H1 (cell line): Measurements from ENCODE around the gene MARK3. TPM values are rescaled to one million over a fixed set of nuclear protein-coding genes. Genes with fewer than 3 reads are reported as not detected.

Experiments used
- CTCF ChIA-PET: fragments of 300-600 bp; sonication (Branson Sonifier 250); formaldehyde crosslinking; loops from one replicate; lab custom pipeline; 2021; ENCODE audit not compliant: partially characterized antibody; lab: Charles Lee
- POLR2A ChIA-PET: fragments of 300-600 bp; sonication (Branson Sonifier 250); formaldehyde crosslinking; loops from one replicate; lab custom pipeline; 2021; ENCODE audit warnings: inconsistent platforms; ENCODE audit not compliant: partially characterized antibody; lab: Charles Lee
- DNase-seq, 2 experiments: peaks; one replicate each; pipeline versions ENCODE4 v3.0.0 to v3.0.0-alpha.2; 2010 to 2022; ENCODE audit warnings: low spot score in 2 of 2, low read depth in 1 of 2, mixed read lengths in 1 of 2
- FAIRE-seq: peaks from 2 replicates; lab custom pipeline; 2011; peaks lifted over from hg19 to GRCh38; lab: Jason Lieb, UNC
- H2AFZ ChIP-seq: 2 replicates; pipeline ENCODE4 v1.8.1; 2012; ENCODE audit warnings: low read length, inconsistent platforms
- H2AK5ac ChIP-seq: 2 replicates; pipeline ENCODE4 v1.6.1; 2013; ENCODE audit warnings: low read depth, low read length
- H2BK120ac ChIP-seq: replicated peaks from 2 replicates; pipeline ENCODE3; 2013; ENCODE audit warnings: low read depth, low read length, inconsistent platforms
- H2BK12ac ChIP-seq: 2 replicates; pipeline ENCODE4 v1.6.1; 2013; ENCODE audit warnings: low read depth, low read length
- H2BK15ac ChIP-seq: 2 replicates; pipeline ENCODE4 v1.6.1; 2013; ENCODE audit warnings: low read length
- H2BK20ac ChIP-seq: 2 replicates; pipeline ENCODE4 v1.6.1; 2013; ENCODE audit warnings: low read length
- H2BK5ac ChIP-seq: 2 replicates; pipeline ENCODE4 v1.6.1; 2013; ENCODE audit warnings: low read depth, low read length
- H3K14ac ChIP-seq: 2 replicates; pipeline ENCODE4 v1.6.1; 2013; ENCODE audit warnings: inconsistent platforms; ENCODE audit not compliant: insufficient read length
- H3K18ac ChIP-seq: 2 replicates; pipeline ENCODE4 v1.6.1; 2013; ENCODE audit warnings: low read length; ENCODE audit errors: extremely low read depth
- H3K23ac ChIP-seq: 2 replicates; pipeline ENCODE4 v1.6.1; 2013; ENCODE audit warnings: inconsistent platforms; ENCODE audit not compliant: insufficient read length
- H3K23me2 ChIP-seq: 2 replicates; pipeline ENCODE4 v1.6.1; 2013; ENCODE audit warnings: low read depth, low read length
- H3K27ac ChIP-seq: 2 replicates; pipeline ENCODE4 v1.6.1; 2011; ENCODE audit warnings: low read depth, low read length, inconsistent platforms
- H3K27me3 ChIP-seq, 4 experiments: replicated peaks in 1 of 4; 1 replicate in 1 of 4; 2 replicates in 3 of 4; pipeline versions ENCODE4 v1.6.1 to v1.8.1; 2011 to 2013; ENCODE audit warnings: low read length in 3 of 4, mild to moderate bottlenecking in 3 of 4, inconsistent platforms in 2 of 4, mixed read lengths in 2 of 4, moderate library complexity in 1 of 4; ENCODE audit not compliant: control insufficient read depth in 3 of 4, insufficient read depth in 3 of 4; ENCODE audit errors: extremely low read depth in 1 of 4
- H3K36me3 ChIP-seq, 4 experiments: 2 replicates each; pipeline versions ENCODE4 v1.6.1 to v1.8.1; 2011 to 2013; ENCODE audit warnings: mild to moderate bottlenecking in 4 of 4, low read length in 3 of 4, moderate library complexity in 2 of 4, control low read depth in 1 of 4, inconsistent platforms in 1 of 4; ENCODE audit not compliant: insufficient read depth in 4 of 4, control insufficient read depth in 2 of 4
- H3K4ac ChIP-seq: replicated peaks from 2 replicates; pipeline ENCODE3; 2013; ENCODE audit warnings: low read length, low read depth, mixed read lengths, inconsistent platforms; ENCODE audit not compliant: insufficient read length
- H3K4me1 ChIP-seq, 4 experiments: replicated peaks in 1 of 4; 1 replicate in 1 of 4; 2 replicates in 3 of 4; pipeline versions ENCODE4 v1.6.1 to v1.8.1; 2011 to 2013; ENCODE audit warnings: low read length in 3 of 4, inconsistent platforms in 2 of 4, mixed read lengths in 1 of 4; ENCODE audit not compliant: insufficient read depth in 4 of 4, control insufficient read depth in 3 of 4
- H3K4me2 ChIP-seq, 2 experiments: 2 replicates each; pipeline versions ENCODE4 v1.6.1 to v1.8.1; 2011 to 2013; ENCODE audit warnings: low read depth in 2 of 2, low read length in 2 of 2, control low read depth in 1 of 2, inconsistent platforms in 1 of 2, mild to moderate bottlenecking in 1 of 2; ENCODE audit not compliant: insufficient read depth in 1 of 2
- H3K4me3 ChIP-seq, 4 experiments: fragments of 200-600, 300-600 bp in 1 of 4; sonication (generic), shearing (Covaris generic), sonication (Bioruptor Twin) in 1 of 4; 2 replicates each; pipeline versions ENCODE4 v1.5.1 to v1.8.1; 2011 to 2016; ENCODE audit warnings: low read length in 4 of 4, low read depth in 3 of 4, control low read depth in 2 of 4, inconsistent platforms in 2 of 4, mild to moderate bottlenecking in 2 of 4, mixed read lengths in 1 of 4, moderate library complexity in 1 of 4; ENCODE audit not compliant: insufficient read depth in 2 of 4; ENCODE audit errors: extremely low read depth in 1 of 4
- H3K56ac ChIP-seq: replicated peaks from 2 replicates; pipeline ENCODE3; 2013; ENCODE audit warnings: low read depth, mild to moderate bottlenecking, mixed read lengths, low read length, inconsistent platforms; ENCODE audit not compliant: insufficient read length
- H3K79me1 ChIP-seq: 2 replicates; pipeline ENCODE4 v1.6.1; 2013; ENCODE audit warnings: low read depth, low read length, control low read depth
- H3K79me2 ChIP-seq, 2 experiments: 2 replicates each; pipeline versions ENCODE4 v1.6.1 to v1.8.1; 2012 to 2013; ENCODE audit warnings: low read length in 2 of 2, mild to moderate bottlenecking in 2 of 2, inconsistent platforms in 1 of 2; ENCODE audit not compliant: insufficient read depth in 2 of 2, control insufficient read depth in 1 of 2
- H3K9ac ChIP-seq, 4 experiments: replicated peaks in 1 of 4; 1 replicate in 1 of 4; 2 replicates in 3 of 4; pipeline versions ENCODE4 v1.6.1 to v1.8.1; 2011 to 2013; ENCODE audit warnings: low read depth in 3 of 4, low read length in 3 of 4, control low read depth in 2 of 4, mild to moderate bottlenecking in 2 of 4, moderate library complexity in 2 of 4, inconsistent platforms in 1 of 4; ENCODE audit errors: extremely low read depth in 1 of 4
- H3K9me3 ChIP-seq, 2 experiments: 2 replicates each; pipeline versions ENCODE4 v1.6.1 to v1.8.1; 2012 to 2013; ENCODE audit warnings: mild to moderate bottlenecking in 2 of 2, moderate library complexity in 2 of 2, control low read depth in 1 of 2, inconsistent platforms in 1 of 2, low read depth in 1 of 2, low read length in 1 of 2, mixed read lengths in 1 of 2; ENCODE audit not compliant: insufficient read depth in 2 of 2
- H4K20me1 ChIP-seq, 2 experiments: replicated peaks in 1 of 2; 2 replicates each; pipeline versions ENCODE3 to v1.8.1; 2011 to 2013; ENCODE audit warnings: inconsistent platforms in 2 of 2, low read length in 2 of 2, mild to moderate bottlenecking in 1 of 2; ENCODE audit not compliant: insufficient read depth in 2 of 2, control insufficient read depth in 1 of 2
- H4K5ac ChIP-seq: 2 replicates; pipeline ENCODE4 v1.6.1; 2013; ENCODE audit warnings: low read length, low read depth, mixed read lengths, inconsistent platforms; ENCODE audit not compliant: insufficient read length
- H4K8ac ChIP-seq: 2 replicates; pipeline ENCODE4 v1.8.0; 2013; ENCODE audit warnings: mild to moderate bottlenecking, moderate library complexity, low read length, inconsistent platforms; ENCODE audit not compliant: insufficient read depth; ENCODE audit errors: extremely low read depth
- H4K91ac ChIP-seq: replicated peaks from 2 replicates; pipeline ENCODE3; 2013; ENCODE audit warnings: low read length, mixed read lengths, inconsistent platforms; ENCODE audit not compliant: insufficient read length
- CBX5 ChIP-seq: fragments of 300-800, 300-1000 bp; sonication (generic); IDR thresholded peaks from 2 replicates; pipeline ENCODE4 v1.7.1; 2016; ENCODE audit warnings: antibody characterized with exemption, low read length, low read depth
- EZH2 ChIP-seq: fragments of 200-600 bp; sonication (generic); IDR thresholded peaks from 2 replicates; pipeline ENCODE4 v1.7.1; 2012; ENCODE audit warnings: low read depth, mild to moderate bottlenecking, moderate library complexity, low read length, inconsistent platforms; ENCODE audit not compliant: severe bottlenecking
- KDM5A ChIP-seq: fragments of 200-600 bp; IDR thresholded peaks from 2 replicates; pipeline ENCODE4 v1.7.1; 2012; ENCODE audit warnings: mild to moderate bottlenecking, low read length, inconsistent platforms, mixed read lengths
- PHF8 ChIP-seq: fragments of 200-600 bp; sonication (generic); conservative IDR thresholded peaks from 2 replicates; pipeline ENCODE4 v1.7.1; 2012; ENCODE audit warnings: low read depth, mild to moderate bottlenecking, inconsistent platforms, low read length, moderate library complexity
- POLR2AphosphoS5 ChIP-seq: IDR thresholded peaks from 2 replicates; pipeline ENCODE4 v1.6.1; 2011; ENCODE audit warnings: low read depth, low read length
- TBP ChIP-seq: IDR thresholded peaks from 2 replicates; pipeline ENCODE4 v1.6.1; 2011; ENCODE audit warnings: low read depth, low read length, improper control_type of control experiment
- ZNF274 ChIP-seq: IDR thresholded peaks from 2 replicates; pipeline ENCODE4 v1.7.0; 2012; ENCODE audit warnings: low read length, borderline replicate concordance; ENCODE audit errors: extremely low read depth
- WGBS, 2 experiments: shearing (Covaris generic) in 1 of 2; methylation state at CpG; one replicate each; pipeline versions ENCODE4 v1.1.6 to v1.1.7; 2013 to 2015; ENCODE audit warnings: low lambda C conversion rate in 2 of 2, mixed read lengths in 2 of 2, inconsistent platforms in 1 of 2, low coverage in 1 of 2, missing lambda C conversion rate in 1 of 2; ENCODE audit not compliant: insufficient replicate concordance in 2 of 2, insufficient coverage in 1 of 2, insufficient read length in 1 of 2; ENCODE audit errors: extremely low coverage in 1 of 2, missing lambda C conversion rate in 1 of 2; 5-methylcytosine and 5-hydroxymethylcytosine counted together
- polyA plus RNA-seq, 7 experiments: library from polyadenylated mRNA; depleted of rRNA in 3 of 7; stranded (reverse) in 5 of 7; unstranded in 2 of 7; fragments of >200 nt in 5 of 7; fragments of 200-250 nt in 2 of 7; gene quantifications; 1 replicate in 5 of 7; 2 replicates in 1 of 7; 4 replicates in 1 of 7; pipeline versions ENCODE4 v1.2.1 to v1.2.3, GENCODE V29; 2011 to 2013; ENCODE audit warnings: missing spikeins in 2 of 7, mixed read lengths in 2 of 7
- total RNA-seq: library from RNA; stranded (reverse); fragmentation: NEBNext Ultra II Directional; extraction: Animal tissue kit (Norgen Biotek cat#: 25700); gene quantifications from 2 replicates; pipeline ENCODE4 v1.2.1, GENCODE V29; 2021
- TF ChIP-seq, protein P1 (sequence below): IDR thresholded peaks from 2 replicates; pipeline ENCODE4 v1.6.1; 2012; ENCODE audit warnings: low read length, inconsistent platforms

Gene MARK3
- total and polyA plus RNA-seq, 2 of the 8 experiments (the other 6 are each of a cell fraction or from before 2014, with no cell fraction given), result 39.4 to 76.9 TPM

DNA sequence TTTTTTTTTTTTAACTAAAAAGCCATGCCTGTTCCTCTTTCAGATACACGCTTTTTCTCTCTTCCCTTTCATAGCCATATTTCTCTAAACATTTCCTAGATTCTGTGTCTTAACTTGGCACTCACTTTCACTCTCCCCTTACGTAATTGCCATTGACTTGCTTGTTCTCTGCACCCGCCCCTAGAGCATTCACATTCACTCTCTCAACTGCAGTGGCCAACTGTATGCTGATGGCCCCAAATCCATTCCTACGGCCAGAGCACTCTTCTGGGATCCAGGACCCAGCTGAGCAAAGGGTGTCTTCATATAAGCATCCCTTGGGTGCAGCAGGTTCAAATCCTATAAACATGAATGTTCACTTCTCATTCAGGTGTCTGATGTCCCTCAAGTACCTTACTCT, 77.9 kb downstream of the MARK3 start:
- Histone ChIP-seq H4K5ac (no peak overlapping the region), H3K79me1 (no peaks in the 10 kb centered on the region; the same call in 1 of the 2 replicates), H4K8ac (no peak overlapping the region), H3K4me3 (no peak overlapping the region), H3K27me3 (no peaks in the 10 kb centered on the region), H3K79me2 (no peaks in the 10 kb centered on the region), H3K23me2 (no peaks in the 10 kb centered on the region), H2BK20ac (no peak overlapping the region), H3K9me3 (no peaks in the 10 kb centered on the region), H2BK120ac (no peak overlapping the region), H3K4me1 (no peaks in the 10 kb centered on the region), H2BK12ac (no peak overlapping the region), H3K4ac (no peak overlapping the region), H2AK5ac (no peak overlapping the region), H2BK15ac (no peak overlapping the region), H4K91ac (no peak overlapping the region), H3K36me3 (peaks cover 5 to 35% (median 23%) of the 10 kb centered on the region in 4 experiments; a peak in 7 of 8 replicates), H3K23ac (no peak overlapping the region), H3K27ac (no peak overlapping the region), H3K18ac (no peak overlapping the region), H2BK5ac (no peak overlapping the region), H2AFZ (no peak overlapping the region), H3K9ac (no peak overlapping the region), H3K4me2 (no peak overlapping the region), H3K14ac (no peak overlapping the region), H3K56ac (no peak overlapping the region), H4K20me1 (no peaks in the 10 kb centered on the region)
- TF ChIP-seq KDM5A, result no peak
- no peak for TF ChIP-seq TBP
- no peak for TF ChIP-seq PHF8
- no peak for TF ChIP-seq CBX5
- TF ChIP-seq EZH2, result no peak
- TF ChIP-seq POLR2AphosphoS5, result no peak
- TF ChIP-seq, protein P1, sequence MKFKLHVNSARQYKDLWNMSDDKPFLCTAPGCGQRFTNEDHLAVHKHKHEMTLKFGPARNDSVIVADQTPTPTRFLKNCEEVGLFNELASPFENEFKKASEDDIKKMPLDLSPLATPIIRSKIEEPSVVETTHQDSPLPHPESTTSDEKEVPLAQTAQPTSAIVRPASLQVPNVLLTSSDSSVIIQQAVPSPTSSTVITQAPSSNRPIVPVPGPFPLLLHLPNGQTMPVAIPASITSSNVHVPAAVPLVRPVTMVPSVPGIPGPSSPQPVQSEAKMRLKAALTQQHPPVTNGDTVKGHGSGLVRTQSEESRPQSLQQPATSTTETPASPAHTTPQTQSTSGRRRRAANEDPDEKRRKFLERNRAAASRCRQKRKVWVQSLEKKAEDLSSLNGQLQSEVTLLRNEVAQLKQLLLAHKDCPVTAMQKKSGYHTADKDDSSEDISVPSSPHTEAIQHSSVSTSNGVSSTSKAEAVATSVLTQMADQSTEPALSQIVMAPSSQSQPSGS, result no peak
- no peak for TF ChIP-seq ZNF274
- DNase-seq, result no peak
- WGBS, 2 experiments, result 80% methylated on average over 4 of the region's 4 CpGs; no CpG with 5 or more reads in 1 of the 2 experiments
- CTCF ChIA-PET, result no interaction called here
- POLR2A ChIA-PET, result interaction anchor here (1.1 kb wide), 1 partner anchor 15 kb away, joined by 3 read pairs; no protein-coding TSS in a partner anchor
- FAIRE-seq, result no peak
